ENCODE data around the gene CEACAM4. TPM values are rescaled to one million over a fixed set of nuclear protein-coding genes. Genes with fewer than 3 reads are reported as not detected.

The CEACAM4 gene
- total RNA-seq, 6 experiments from 2014 or later = 0.29 to 3.4 (median 0.58) TPM

GRCh38 chr19:41621226-41621625 is 5.6 kb downstream of the CEACAM4 start:
- H3K27me3 ChIP-seq = no peaks in the 10 kb centered on the region
- 54% methylated on average over 4 of the region's 4 CpGs for WGBS (ENCODE audit: insufficient coverage, low coverage, low lambda C conversion rate, missing lambda C conversion rate)
- no peaks in the 10 kb centered on the region for H3K4me1 ChIP-seq
- intact Hi-C loops (cut with DNase I) = no loop called here
- ATAC-seq (no peak), DNase-seq (no peak)
- no peaks in the 10 kb centered on the region for H3K9me3 ChIP-seq
- no peak overlapping the region for H3K27ac ChIP-seq
- TF ChIP-seq CTCF (IDR thresholded peaks at IDR 0.05) (no peak), POLR2A (IDR thresholded peaks at IDR 0.05) (no peak)
- H3K4me3 ChIP-seq = no peak overlapping the region
- no peaks in the 10 kb centered on the region for H3K36me3 ChIP-seq

GRCh38 chr19:41620171-41620570 is 6.7 kb downstream of the CEACAM4 start:
- intact Hi-C loops (cut with DNase I) = no loop called here
- ATAC-seq = no peak
- DNase-seq = no peak
- Histone ChIP-seq H3K4me1 (no peaks in the 10 kb centered on the region), H3K27me3 (no peaks in the 10 kb centered on the region), H3K36me3 (no peaks in the 10 kb centered on the region), H3K9me3 (no peaks in the 10 kb centered on the region), H3K4me3 (no peak overlapping the region), H3K27ac (no peak overlapping the region)
- WGBS (ENCODE audit: insufficient coverage, low coverage, low lambda C conversion rate, missing lambda C conversion rate) = 65% methylated on average over 2 of the region's 5 CpGs
- TF ChIP-seq POLR2A (IDR thresholded peaks at IDR 0.05) (no peak), CTCF (IDR thresholded peaks at IDR 0.05) (no peak)

GRCh38 chr19:41619018-41619556 is 7.8 kb downstream of the CEACAM4 start:
- Histone ChIP-seq H3K9me3 (no peaks in the 10 kb centered on the region), H3K4me1 (no peaks in the 10 kb centered on the region), H3K4me3 (no peak overlapping the region), H3K27me3 (no peaks in the 10 kb centered on the region), H3K36me3 (no peaks in the 10 kb centered on the region), H3K27ac (no peak overlapping the region)
- TF ChIP-seq CTCF (IDR thresholded peaks at IDR 0.05) (no peak), POLR2A (IDR thresholded peaks at IDR 0.05) (no peak)
- ATAC-seq = no peak
- intact Hi-C loops (cut with DNase I) = no loop called here
- DNase-seq = no peak
- WGBS (ENCODE audit: insufficient coverage, low coverage, low lambda C conversion rate, missing lambda C conversion rate) = 13% methylated on average over 3 of the region's 7 CpGs

- Histone ChIP-seq H3K4me1 (no peaks in the 10 kb centered on the region), H3K36me3 (no peaks in the 10 kb centered on the region), H3K27me3 (no peaks in the 10 kb centered on the region), H3K9me3 (no peaks in the 10 kb centered on the region), H3K27ac (no peak overlapping the region), H3K4me3 (no peak overlapping the region)
- no peak for ATAC-seq
- DNase-seq = no peak
- intact Hi-C loops (cut with DNase I) = no loop called here
- TF ChIP-seq CTCF (IDR thresholded peaks at IDR 0.05) (no peak), POLR2A (IDR thresholded peaks at IDR 0.05) (no peak)
- WGBS (ENCODE audit: insufficient coverage, low coverage, low lambda C conversion rate, missing lambda C conversion rate) = 17% methylated on average over 1 of the region's 9 CpGs
These were observed 8.7 kb downstream of the CEACAM4 start for GRCh38 chr19:41617941-41618730.
